Glutamatergic neuron (in vitro differentiated cells): Measurements from ENCODE around the gene GTF2A1. TPM values are rescaled to one million over a fixed set of nuclear protein-coding genes. Genes with fewer than 3 reads are reported as not detected.
A peak's percentile ranks its signal among the peaks of the same experiment; 100 is the strongest.

Experiments used
- DNase-seq: peaks from one replicate; pipeline ENCODE4 v3.0.0; 2022
- H3K27ac Mint-ChIP-seq: one replicate; pipeline ENCODE4 v1.8.0; 2020; ENCODE audit warnings: mild to moderate bottlenecking, mixed read lengths, inconsistent platforms; ENCODE audit not compliant: unreplicated experiment
- H3K27me3 Mint-ChIP-seq: one replicate; pipeline ENCODE4 v1.8.0; 2020; ENCODE audit warnings: mild to moderate bottlenecking, moderate library complexity, mixed read lengths, inconsistent platforms; ENCODE audit not compliant: unreplicated experiment
- H3K36me3 Mint-ChIP-seq: one replicate; pipeline ENCODE4 v1.8.0; 2020; ENCODE audit warnings: mild to moderate bottlenecking, mixed read lengths, inconsistent platforms; ENCODE audit not compliant: unreplicated experiment
- H3K4me1 Mint-ChIP-seq: one replicate; pipeline ENCODE4 v1.8.0; 2020; ENCODE audit warnings: mild to moderate bottlenecking, low read depth, mixed read lengths, inconsistent platforms; ENCODE audit not compliant: unreplicated experiment
- H3K4me3 Mint-ChIP-seq: one replicate; pipeline ENCODE4 v1.8.0; 2020; ENCODE audit warnings: mild to moderate bottlenecking, mixed read lengths, inconsistent platforms; ENCODE audit not compliant: unreplicated experiment
- H3K9me3 Mint-ChIP-seq: one replicate; pipeline ENCODE4 v1.8.0; 2020; ENCODE audit warnings: mild to moderate bottlenecking, moderate library complexity, mixed read lengths, inconsistent platforms; ENCODE audit not compliant: unreplicated experiment
- CTCF ChIP-seq: fragments of 200-600 bp; sonication (generic); IDR thresholded peaks from one replicate; pipeline ENCODE4 v1.5.0; 2021; ENCODE audit not compliant: partially characterized antibody, unreplicated experiment
- total RNA-seq: library from RNA; stranded (reverse); fragmentation: NEBNext Ultra II Directional; extraction: Animal tissue kit (Norgen Biotek cat#: 25700); gene quantifications from one replicate; pipeline ENCODE4 v1.2.1, GENCODE V29; 2021; ENCODE audit not compliant: unreplicated experiment

GTF2A1 gene
- total RNA-seq, 1 donor from 2014 or later, result 62.3 TPM

DNA sequence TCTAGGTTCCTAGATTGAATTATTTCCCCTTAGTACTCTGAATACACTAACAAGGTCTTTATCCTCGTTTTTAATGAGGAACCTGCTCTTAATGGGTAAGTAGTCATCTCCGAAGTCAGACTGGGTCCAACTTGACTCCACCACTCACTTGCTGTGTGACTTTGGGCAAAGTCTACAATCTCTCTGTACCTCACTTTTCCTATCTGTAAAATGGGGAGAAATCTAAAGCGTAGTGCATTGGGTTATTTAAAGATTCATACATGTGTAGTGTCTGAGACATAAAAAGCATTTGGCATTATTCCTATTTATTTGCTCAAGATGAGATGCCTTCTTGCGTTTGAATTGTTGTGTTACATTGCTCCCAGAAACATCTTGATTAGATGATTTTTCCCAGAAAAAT, 51.5 kb downstream of the GTF2A1 start:
- H3K4me3 Mint-ChIP-seq, result peak overlapping the region; percentile 93
- H3K9me3 Mint-ChIP-seq, result peaks cover 3% of the 10 kb centered on the region
- no peak for TF ChIP-seq CTCF
- no peak for DNase-seq
- peaks cover 4% of the 10 kb centered on the region for H3K36me3 Mint-ChIP-seq
- H3K27me3 Mint-ChIP-seq, result no peaks in the 10 kb centered on the region
- H3K4me1 Mint-ChIP-seq, result peaks cover 5% of the 10 kb centered on the region
- peak overlapping the region; percentile 96 for H3K27ac Mint-ChIP-seq

DNA sequence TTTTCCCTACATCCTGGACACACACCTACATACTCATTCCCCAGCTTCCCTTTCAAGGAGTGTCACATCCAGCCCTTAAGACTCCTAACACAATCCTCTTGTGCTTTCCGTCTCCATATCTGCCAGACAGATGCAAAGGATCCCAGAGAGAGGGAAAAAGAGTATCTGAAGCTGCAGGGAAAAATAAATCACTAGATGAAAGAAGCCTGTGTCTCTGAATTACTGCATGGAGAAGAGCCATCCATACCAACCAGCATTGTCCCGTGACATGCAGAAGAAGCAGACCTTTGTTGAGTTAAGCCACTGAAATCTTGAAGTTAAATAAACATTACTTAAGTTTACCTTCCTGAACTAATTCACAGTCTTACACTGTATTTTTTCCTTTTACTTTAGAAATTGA, 54.6 kb downstream of the GTF2A1 start:
- DNase-seq, result no peak
- Mint-ChIP-seq H3K4me3 (no peak overlapping the region), H3K36me3 (peaks cover 4% of the 10 kb centered on the region)

GRCh38 chr14:81165188-81165587, 55.6 kb downstream of the GTF2A1 start:
- no peak for DNase-seq
- Mint-ChIP-seq H3K4me3 (no peak overlapping the region), H3K9me3 (peaks cover 3% of the 10 kb centered on the region), H3K4me1 (peaks cover 5% of the 10 kb centered on the region), H3K27me3 (no peaks in the 10 kb centered on the region), H3K36me3 (peaks cover 4% of the 10 kb centered on the region), H3K27ac (no peak overlapping the region)
- TF ChIP-seq CTCF, result no peak

More for the DNA sequence above, 54.6 kb downstream of the GTF2A1 start:
- no peak for TF ChIP-seq CTCF
- Mint-ChIP-seq H3K9me3 (peaks cover 3% of the 10 kb centered on the region), H3K27ac (no peak overlapping the region), H3K27me3 (no peaks in the 10 kb centered on the region), H3K4me1 (peaks cover 5% of the 10 kb centered on the region)

- H3K4me1 Mint-ChIP-seq, result no peaks in the 10 kb centered on the region
- no peaks in the 10 kb centered on the region for H3K27me3 Mint-ChIP-seq
- H3K27ac Mint-ChIP-seq, result no peak overlapping the region
- H3K36me3 Mint-ChIP-seq, result peaks cover under 1% of the 10 kb centered on the region
- peak; percentile 59 for TF ChIP-seq CTCF
- H3K9me3 Mint-ChIP-seq, result no peaks in the 10 kb centered on the region
- peak; percentile 63 for DNase-seq
- H3K4me3 Mint-ChIP-seq, result no peak overlapping the region
Observed at GRCh38 chr14:81164167-81164774, 56.5 kb downstream of the GTF2A1 start.

DNA sequence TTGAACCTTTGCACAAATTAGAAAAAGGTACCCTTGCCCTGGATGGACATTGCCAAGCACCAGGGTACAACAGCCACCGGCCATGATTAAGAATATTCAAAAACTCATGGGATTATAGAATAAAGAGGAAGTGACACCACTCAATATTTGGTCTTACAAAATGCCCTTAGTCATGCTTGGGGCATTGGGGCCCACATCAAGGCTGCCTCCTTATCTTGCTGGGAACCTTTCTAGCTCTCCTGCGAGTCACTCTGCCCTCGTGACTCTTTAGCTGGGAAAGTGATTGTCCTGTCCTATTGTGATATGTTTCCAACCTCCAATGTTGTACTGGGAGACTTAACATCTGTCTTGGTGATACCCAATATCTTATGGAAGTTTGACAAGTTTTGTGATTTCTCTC, 57.8 kb downstream of the GTF2A1 start:
- H3K4me1 Mint-ChIP-seq, result no peaks in the 10 kb centered on the region
- no peak for DNase-seq
- H3K36me3 Mint-ChIP-seq, result no peaks in the 10 kb centered on the region
- no peak overlapping the region for H3K27ac Mint-ChIP-seq
- no peak for TF ChIP-seq CTCF
- H3K9me3 Mint-ChIP-seq, result no peaks in the 10 kb centered on the region
- H3K4me3 Mint-ChIP-seq, result no peak overlapping the region
- H3K27me3 Mint-ChIP-seq, result no peaks in the 10 kb centered on the region
